IMR-90 (cell line): ENCODE data around the gene COL15A1. TPM values are rescaled to one million over a fixed set of nuclear protein-coding genes. Genes with fewer than 3 reads are reported as not detected.

ENCODE experiments used
- ATAC-seq: fragments of 200-7000 bp; cut with Tn5 transposase; 2 replicates; pipeline ENCODE4 v1.9.1; 2020; ENCODE audit warnings: low read depth, mild to moderate bottlenecking, moderate library complexity
- BruUV-seq: library from RNA; stranded (reverse); fragments of 400-500 nt; replicated peaks from 2 replicates; lab custom pipeline; 2021; lab: Mats Ljungman, UMichigan
- CTCF ChIA-PET: fragments of 300-600 bp; formaldehyde crosslinking; extraction: SDS; loops from one replicate; lab custom pipeline; 2021; ENCODE audit warnings: antibody characterized with exemption; lab: Yijun Ruan, JAX
- POLR2A ChIA-PET: fragments of 300-600 bp; sonication (Branson Sonifier 250); formaldehyde crosslinking; loops from one replicate; lab custom pipeline; 2022; ENCODE audit warnings: antibody characterized with exemption; ENCODE audit not compliant: unreplicated experiment; lab: Charles Lee
- DNase-seq: peaks from one replicate; pipeline ENCODE4 v3.0.0; 2013
- H2AFZ ChIP-seq: replicated peaks from 2 replicates; pipeline ENCODE3; 2013; ENCODE audit warnings: low read length, mild to moderate bottlenecking; ENCODE audit not compliant: poor library complexity
- H2AK5ac ChIP-seq: 2 replicates; pipeline ENCODE4 v1.6.1; 2013; ENCODE audit warnings: low read depth, low read length, inconsistent platforms
- H2AK9ac ChIP-seq: replicated peaks from 2 replicates; pipeline ENCODE3; 2013; ENCODE audit warnings: mild to moderate bottlenecking, low read depth, low read length, moderate library complexity; ENCODE audit not compliant: poor library complexity
- H2BK120ac ChIP-seq: 2 replicates; pipeline ENCODE4 v1.6.1; 2013; ENCODE audit warnings: low read depth, low read length, inconsistent platforms
- H2BK15ac ChIP-seq: 3 replicates; pipeline ENCODE4 v1.6.1; 2013; ENCODE audit warnings: low read depth, low read length, inconsistent platforms
- H2BK20ac ChIP-seq: 2 replicates; pipeline ENCODE4 v1.6.1; 2013; ENCODE audit warnings: low read depth, mild to moderate bottlenecking, inconsistent platforms, low read length, moderate library complexity
- H2BK5ac ChIP-seq: 2 replicates; pipeline ENCODE4 v1.6.1; 2013; ENCODE audit warnings: mild to moderate bottlenecking, low read depth, low read length, inconsistent platforms; ENCODE audit not compliant: poor library complexity, severe bottlenecking
- H3K14ac ChIP-seq: replicated peaks from 2 replicates; pipeline ENCODE4 v1.6.1; 2013; ENCODE audit warnings: low read depth, low read length, inconsistent platforms
- H3K18ac ChIP-seq: 2 replicates; pipeline ENCODE4 v1.6.1; 2013; ENCODE audit warnings: low read depth, low read length, control low read depth
- H3K23ac ChIP-seq: 2 replicates; pipeline ENCODE4 v1.6.1; 2013; ENCODE audit warnings: low read depth, low read length, inconsistent platforms
- H3K27ac ChIP-seq: 2 replicates; pipeline ENCODE4 v1.5.1; 2013; ENCODE audit warnings: mild to moderate bottlenecking, control low read depth, low read length; ENCODE audit not compliant: insufficient read depth
- H3K27me3 ChIP-seq: 2 replicates; pipeline ENCODE4 v1.6.1; 2013; ENCODE audit warnings: low read length; ENCODE audit not compliant: control insufficient read depth, insufficient read depth
- H3K36me3 ChIP-seq: 2 replicates; pipeline ENCODE4 v1.6.1; 2013; ENCODE audit warnings: low read length, mixed read lengths; ENCODE audit not compliant: control insufficient read depth, insufficient read depth
- H3K4ac ChIP-seq: 2 replicates; pipeline ENCODE4 v1.6.1; 2013; ENCODE audit warnings: low read depth, low read length, inconsistent platforms
- H3K4me1 ChIP-seq: 2 replicates; pipeline ENCODE4 v1.6.1; 2013; ENCODE audit warnings: low read length, mixed read lengths; ENCODE audit not compliant: control insufficient read depth, insufficient read depth
- H3K4me2 ChIP-seq: 2 replicates; pipeline ENCODE4 v1.6.1; 2013; ENCODE audit warnings: low read depth, mild to moderate bottlenecking, control low read depth, low read length, moderate library complexity
- H3K4me3 ChIP-seq: 2 replicates; pipeline ENCODE4 v1.5.1; 2013; ENCODE audit warnings: low read depth, mild to moderate bottlenecking, control low read depth, low read length, moderate library complexity; ENCODE audit not compliant: insufficient read depth
- H3K56ac ChIP-seq: 2 replicates; pipeline ENCODE4 v1.6.1; 2013; ENCODE audit warnings: low read length, inconsistent platforms; ENCODE audit not compliant: insufficient read depth; ENCODE audit errors: extremely low read depth
- H3K79me1 ChIP-seq, 2 experiments: 2 replicates each; pipeline ENCODE4 v1.6.1; 2013; ENCODE audit warnings: low read length in 2 of 2, inconsistent platforms in 1 of 2, low read depth in 1 of 2
- H3K9ac ChIP-seq: 2 replicates; pipeline ENCODE4 v1.6.1; 2013; ENCODE audit warnings: low read depth, low read length, control low read depth
- H3K9me1 ChIP-seq: 2 replicates; pipeline ENCODE4 v1.6.1; 2013; ENCODE audit warnings: low read length, inconsistent platforms; ENCODE audit not compliant: insufficient read depth
- H3K9me3 ChIP-seq: 2 replicates; pipeline ENCODE4 v1.6.1; 2013; ENCODE audit warnings: low read length; ENCODE audit not compliant: control insufficient read depth, insufficient read depth
- H4K20me1 ChIP-seq: 2 replicates; pipeline ENCODE4 v1.6.1; 2013; ENCODE audit warnings: low read length, inconsistent platforms; ENCODE audit not compliant: insufficient read depth
- H4K5ac ChIP-seq: 2 replicates; pipeline ENCODE4 v1.6.1; 2013; ENCODE audit warnings: mild to moderate bottlenecking, low read depth, low read length, control low read depth
- H4K8ac ChIP-seq, 2 experiments: 2 replicates each; pipeline ENCODE4 v1.6.1; 2013; ENCODE audit warnings: low read depth in 2 of 2, low read length in 2 of 2, control low read depth in 1 of 2, inconsistent platforms in 1 of 2
- H4K91ac ChIP-seq: 2 replicates; pipeline ENCODE4 v1.6.1; 2013; ENCODE audit warnings: low read depth, low read length, inconsistent platforms; ENCODE audit not compliant: insufficient read depth
- BHLHE40 ChIP-seq: fragments of 150-350 bp; IDR thresholded peaks from 2 replicates; pipeline ENCODE4 v1.6.1; 2016; ENCODE audit warnings: mild to moderate bottlenecking, low read depth, low read length
- CEBPB ChIP-seq: IDR thresholded peaks from 2 replicates; pipeline ENCODE4 v1.6.1; 2012; ENCODE audit warnings: low read depth, low read length, improper control_type of control experiment
- CHD1 ChIP-seq: IDR thresholded peaks from 2 replicates; pipeline ENCODE4 v1.6.1; 2012; ENCODE audit warnings: low read depth, low read length, improper control_type of control experiment
- CTCF ChIP-seq: conservative IDR thresholded peaks from 2 replicates; pipeline ENCODE4 v1.5.1; 2012; ENCODE audit warnings: mild to moderate bottlenecking, low read depth, low read length, improper control_type of control experiment
- MAFK ChIP-seq: IDR thresholded peaks from 2 replicates; pipeline ENCODE4 v1.6.1; 2012; ENCODE audit warnings: low read depth, low read length, improper control_type of control experiment
- MXI1 ChIP-seq: IDR thresholded peaks from 2 replicates; pipeline ENCODE4 v1.6.1; 2012; ENCODE audit warnings: low read depth, mild to moderate bottlenecking, low read length, moderate library complexity, borderline replicate concordance
- NFE2L2 ChIP-seq: fragments of 150-350 bp; IDR thresholded peaks from 2 replicates; pipeline ENCODE4 v1.6.1; 2016; ENCODE audit warnings: low read depth, mild to moderate bottlenecking, low read length
- POLR2A ChIP-seq: IDR thresholded peaks from 2 replicates; pipeline ENCODE4 v1.6.1; 2012; ENCODE audit warnings: mild to moderate bottlenecking, low read depth, low read length
- RAD21 ChIP-seq: IDR thresholded peaks from 2 replicates; pipeline ENCODE4 v1.6.1; 2012; ENCODE audit warnings: low read length, improper control_type of control experiment
- RCOR1 ChIP-seq: IDR thresholded peaks from 2 replicates; pipeline ENCODE4 v1.6.1; 2012; ENCODE audit warnings: mild to moderate bottlenecking, low read length, improper control_type of control experiment; ENCODE audit not compliant: insufficient replicate concordance
- RFX5 ChIP-seq: IDR thresholded peaks from 2 replicates; pipeline ENCODE4 v1.8.0; 2012; ENCODE audit warnings: low read depth, mild to moderate bottlenecking, low read length, moderate library complexity
- SMC3 ChIP-seq: fragments of 150-350 bp; IDR thresholded peaks from 2 replicates; pipeline ENCODE4 v1.6.1; 2016; ENCODE audit warnings: low read depth, mild to moderate bottlenecking, antibody characterized with exemption, low read length, moderate library complexity
- USF2 ChIP-seq: fragments of 150-350 bp; IDR thresholded peaks from 2 replicates; pipeline ENCODE4 v1.6.1; 2017; ENCODE audit warnings: mild to moderate bottlenecking, antibody characterized with exemption, low read length, low read depth
- WGBS, 2 experiments: methylation state at CpG; one replicate each; pipeline versions ENCODE4 v1.1.5 to v1.1.7; 2013; ENCODE audit warnings: missing lambda C conversion rate in 2 of 2; ENCODE audit not compliant: insufficient read length in 1 of 2; ENCODE audit errors: extremely low coverage in 2 of 2; 5-methylcytosine and 5-hydroxymethylcytosine counted together
- dilution Hi-C: fragments of 300-500 bp; cut with HindIII; formaldehyde crosslinking; loops from one replicate; pipeline ENCODE4 v1.14.3; 2018; ENCODE audit warnings: low sequenced_read_pairs; ENCODE audit not compliant: unreplicated experiment
- in situ Hi-C: fragments of 300-500 bp; cut with MboI; formaldehyde crosslinking; loops from 3 replicates; pipeline ENCODE4 v1.14.3; 2019; ENCODE audit warnings: low sequenced_read_pairs, inconsistent platforms, mixed read lengths
- intact Hi-C: fragments of 100-400 bp; cut with micrococcal nuclease; formaldehyde crosslinking; loops from 2 replicates; pipeline ENCODE4 v1.10.0; 2022
- polyA plus RNA-seq, 3 experiments: library from polyadenylated mRNA; depleted of rRNA; stranded (reverse); fragments of >200 nt; gene quantifications; 2 replicates each; pipeline ENCODE4 v1.2.3, GENCODE V29; 2012; ENCODE audit warnings: low replicate concordance in 1 of 3
- total RNA-seq: library from RNA; depleted of rRNA; stranded (reverse); fragments of >200 nt; gene quantifications from 2 replicates; pipeline ENCODE4 v1.2.3, GENCODE V29; 2012

Gene COL15A1
- total and polyA plus RNA-seq, 2 of the 4 experiments (the other 2 are of a cell fraction): 2.2 to 3.7 TPM

GRCh38 chr9:99038484-99038820 lies 94.7 kb downstream of the COL15A1 start:
- DNase-seq (no peak), ATAC-seq (no peak)
- no peak overlapping the region for H2AFZ ChIP-seq
- H2BK120ac ChIP-seq: peak overlapping the region; percentile 68
- H4K8ac ChIP-seq: peak overlapping the region; percentile 52 to 68; a peak in 2 of 4 replicates
- peaks cover under 1% of the 10 kb centered on the region; the same call in 1 of the 2 replicates for H3K9me3 ChIP-seq
- CTCF ChIA-PET: no interaction called here
- no peak overlapping the region for H3K56ac ChIP-seq
- dilution Hi-C loops: no loop called here
- H2AK5ac ChIP-seq: peak overlapping the region; percentile 95
- peak overlapping the region; percentile 74 for H3K14ac ChIP-seq
- peaks cover 28% of the 10 kb centered on the region; the same call in 1 of the 2 replicates for H3K36me3 ChIP-seq
- peak overlapping the region; percentile 57 for H3K18ac ChIP-seq
- TF ChIP-seq USF2 (no peak), MAFK (no peak), RFX5 (no peak), RAD21 (no peak), CTCF (no peak), POLR2A (no peak), SMC3 (no peak), BHLHE40 (no peak), RCOR1 (no peak), CEBPB (no peak), MXI1 (no peak), CHD1 (no peak), NFE2L2 (no peak)
- H3K27ac ChIP-seq: peak overlapping the region; percentile 58; the same call in 1 of the 2 replicates
- H4K20me1 ChIP-seq: 0 out of 2 replicates have a peak, but pooled peaks cover 3% of the 10 kb centered on the region
- no peaks in the 10 kb centered on the region for H3K27me3 ChIP-seq
- H3K9ac ChIP-seq: no peak overlapping the region; the same call in 1 of the 2 replicates
- no peak overlapping the region for H3K4me2 ChIP-seq
- H4K5ac ChIP-seq: peak overlapping the region; percentile 65
- H2BK20ac ChIP-seq: peak overlapping the region; percentile 84; the same call in 1 of the 2 replicates
- in situ Hi-C loops: no loop called here
- H2BK5ac ChIP-seq: no peak overlapping the region
- peak overlapping the region; percentile 66 for H3K4ac ChIP-seq
- peak overlapping the region; percentile 60 for H4K91ac ChIP-seq
- POLR2A ChIA-PET: no interaction called here
- no peak overlapping the region; the same call in 1 of the 2 replicates for H3K23ac ChIP-seq
- no peak overlapping the region for H3K4me3 ChIP-seq
- H3K4me1 ChIP-seq: peaks cover 24% of the 10 kb centered on the region
- H2BK15ac ChIP-seq: peak overlapping the region; percentile 29; the same call in 2 of the 3 replicates
- BruUV-seq: no TSS peak
- WGBS, 2 experiments: 100% methylated on average over 2 of the region's 7 CpGs; no CpG with 5 or more reads in 1 of the 2 experiments
- H3K9me1 ChIP-seq: peaks cover 24% of the 10 kb centered on the region
- intact Hi-C loops: no loop called here
- H3K79me1 ChIP-seq: peaks cover 0 to 10% of the 10 kb centered on the region in 2 experiments; a peak in 1 of 4 replicates
- no peak overlapping the region for H2AK9ac ChIP-seq
